HG03064 (cell line): ENCODE data around the gene CDH11.

Experiments
- ATAC-seq: cut with Tn5 transposase; IDR thresholded peaks from one replicate; pipeline ENCODE4 v1.9.1; 2021; ENCODE audit warnings: low read depth; ENCODE audit not compliant: unreplicated experiment

CDH11 gene

GRCh38 chr16:64926476-64926875 is 195.4 kb downstream of the CDH11 start:
- ATAC-seq: no peak

GRCh38 chr16:64925166-64925565 is 196.7 kb downstream of the CDH11 start:
- ATAC-seq: no peak

GRCh38 chr16:64924086-64924485 is 197.8 kb downstream of the CDH11 start:
- no peak for ATAC-seq

GRCh38 chr16:64919929-64920607 is 201.8 kb downstream of the CDH11 start:
- no peak for ATAC-seq

- ATAC-seq: no peak
These were observed 202.7 kb downstream of the CDH11 start for GRCh38 chr16:64919141-64919540.

- no peak for ATAC-seq
These were observed 205.8 kb downstream of the CDH11 start for GRCh38 chr16:64916051-64916450.

GRCh38 chr16:64910356-64910755 is 211.5 kb downstream of the CDH11 start:
- ATAC-seq: no peak

- no peak for ATAC-seq
These were observed 214.0 kb downstream of the CDH11 start for GRCh38 chr16:64907844-64908243.

GRCh38 chr16:64903770-64904169 is 218.1 kb downstream of the CDH11 start:
- ATAC-seq: no peak

- ATAC-seq: no peak
These were observed 221.3 kb downstream of the CDH11 start for GRCh38 chr16:64900517-64900916.

- no peak for ATAC-seq
These were observed 221.8 kb downstream of the CDH11 start for GRCh38 chr16:64900019-64900418.

- ATAC-seq: no peak
These were observed 223.7 kb downstream of the CDH11 start for GRCh38 chr16:64898159-64898558.
